SK-N-SH (cell line): ENCODE measurements around the gene NFATC2IP. TPM values are rescaled to one million over a fixed set of nuclear protein-coding genes. Genes with fewer than 3 reads are reported as not detected.

Experiments used
- CTCF ChIA-PET: fragments of 300-600, 350-600 bp; formaldehyde crosslinking; extraction: SDS; loops from one replicate; lab custom pipeline; 2021; lab: Yijun Ruan, JAX
- POLR2A ChIA-PET: fragments of 350-600 bp; sonication (Branson Sonifier 250); formaldehyde crosslinking; extraction: SDS; loops from one replicate; lab custom pipeline; 2020; ENCODE audit warnings: antibody characterized with exemption, inconsistent platforms; lab: Yijun Ruan, JAX
- DNase-seq: peaks from one replicate; pipeline ENCODE4 v3.0.0; 2012
- H2AFZ ChIP-seq: fragments of 200-600 bp; sonication (generic); 2 replicates; pipeline ENCODE4 v1.8.1; 2016; ENCODE audit warnings: antibody characterized with exemption, mild to moderate bottlenecking, low read depth
- H3F3A ChIP-seq: fragments of 200-600 bp; sonication (generic); replicated peaks from 2 replicates; pipeline ENCODE3; 2016; ENCODE audit warnings: antibody characterized with exemption, mild to moderate bottlenecking; ENCODE audit not compliant: insufficient read depth
- H3K27ac ChIP-seq, 2 experiments: fragments of 200-500 bp in 1 of 2; fragments of 200-600 bp in 1 of 2; sonication (Bioruptor generic) in 1 of 2; sonication (generic), shearing (Covaris generic) in 1 of 2; 2 replicates each; pipeline versions ENCODE4 v1.5.1 to v1.6.1; 2014 to 2016; ENCODE audit warnings: low read depth in 2 of 2, inconsistent platforms in 1 of 2, low read length in 1 of 2, mild to moderate bottlenecking in 1 of 2, mixed read lengths in 1 of 2
- H3K27me3 ChIP-seq: fragments of 200-600 bp; sonication (generic), shearing (Covaris generic); 2 replicates; pipeline ENCODE4 v1.6.1; 2016; ENCODE audit warnings: mixed run types; ENCODE audit not compliant: insufficient read depth
- H3K36me3 ChIP-seq, 2 experiments: fragments of 200-500 bp in 1 of 2; fragments of 200-600 bp in 1 of 2; sonication (Bioruptor generic) in 1 of 2; sonication (generic) in 1 of 2; replicated peaks in 1 of 2; 2 replicates each; pipeline versions ENCODE3 to v1.5.1; 2014 to 2016; ENCODE audit warnings: low read length in 1 of 2, mild to moderate bottlenecking in 1 of 2; ENCODE audit not compliant: insufficient read depth in 2 of 2, control insufficient read depth in 1 of 2
- H3K4me1 ChIP-seq, 2 experiments: fragments of 200-500 bp in 1 of 2; fragments of 200-600 bp in 1 of 2; sonication (Bioruptor generic) in 1 of 2; sonication (generic), shearing (Covaris generic) in 1 of 2; 2 replicates each; pipeline versions ENCODE4 v1.5.1 to v1.6.1; 2014 to 2016; ENCODE audit warnings: low read depth in 1 of 2, low read length in 1 of 2, mixed run types in 1 of 2; ENCODE audit not compliant: insufficient read depth in 2 of 2, control insufficient read depth in 1 of 2
- H3K4me2 ChIP-seq: fragments of 200-600 bp; sonication (generic), shearing (Covaris generic); 2 replicates; pipeline ENCODE4 v1.6.1; 2017; ENCODE audit warnings: mixed run types
- H3K4me3 ChIP-seq, 2 experiments: fragments of 200-500 bp in 1 of 2; fragments of 200-600 bp in 1 of 2; sonication (Bioruptor generic) in 1 of 2; sonication (generic), shearing (Covaris generic) in 1 of 2; 2 replicates each; pipeline versions ENCODE4 v1.5.1 to v1.8.1; 2014 to 2016; ENCODE audit warnings: low read depth in 2 of 2, inconsistent platforms in 1 of 2, low read length in 1 of 2, mild to moderate bottlenecking in 1 of 2, mixed read lengths in 1 of 2, moderate library complexity in 1 of 2
- H3K79me2 ChIP-seq: fragments of 200-600 bp; sonication (generic); 2 replicates; pipeline ENCODE4 v1.8.1; 2017; ENCODE audit warnings: mild to moderate bottlenecking; ENCODE audit not compliant: insufficient read depth
- H3K9ac ChIP-seq: fragments of 200-600 bp; sonication (generic); 2 replicates; pipeline ENCODE4 v1.6.1; 2017; ENCODE audit warnings: mixed run types
- H3K9me2 ChIP-seq: fragments of 200-600 bp; sonication (generic); 2 replicates; pipeline ENCODE4 v1.6.1; 2017; ENCODE audit warnings: mixed run types
- H3K9me3 ChIP-seq: fragments of 200-600 bp; sonication (generic); 2 replicates; pipeline ENCODE4 v1.6.1; 2017; ENCODE audit warnings: mixed run types, mild to moderate bottlenecking, moderate library complexity
- H4K20me1 ChIP-seq: fragments of 200-600 bp; sonication (generic); 2 replicates; pipeline ENCODE4 v1.6.1; 2017; ENCODE audit warnings: mild to moderate bottlenecking, mixed run types; ENCODE audit not compliant: insufficient read depth
- ELF1 ChIP-seq: IDR thresholded peaks from 2 replicates; pipeline ENCODE4 v1.4.0; 2012
- FOSL2 ChIP-seq: IDR thresholded peaks from 2 replicates; pipeline ENCODE4 v1.4.0; 2012; ENCODE audit warnings: low read depth, mild to moderate bottlenecking, moderate library complexity, borderline replicate concordance
- FOXM1 ChIP-seq: IDR thresholded peaks from 2 replicates; pipeline ENCODE4 v1.4.0; 2012; ENCODE audit warnings: low read depth, mild to moderate bottlenecking
- IRF3 ChIP-seq: fragments of 150-350 bp; IDR thresholded peaks from 2 replicates; pipeline ENCODE4 v1.6.1; 2016; ENCODE audit warnings: mild to moderate bottlenecking, low read depth, low read length
- MEF2A ChIP-seq: IDR thresholded peaks from 2 replicates; pipeline ENCODE4 v1.4.0; 2012; ENCODE audit warnings: low read depth, borderline replicate concordance
- MXI1 ChIP-seq: IDR thresholded peaks from 2 replicates; pipeline ENCODE4 v1.6.1; 2012; ENCODE audit warnings: mild to moderate bottlenecking, low read depth, low read length, improper control_type of control experiment
- NFIC ChIP-seq: IDR thresholded peaks from 2 replicates; pipeline ENCODE4 v1.4.0; 2012; ENCODE audit warnings: borderline replicate concordance
- NRF1 ChIP-seq: IDR thresholded peaks from 2 replicates; pipeline ENCODE4 v1.6.1; 2012; ENCODE audit warnings: low read depth, mild to moderate bottlenecking, low read length
- REST ChIP-seq: IDR thresholded peaks from 2 replicates; pipeline ENCODE4 v1.6.1; 2012; ENCODE audit warnings: mild to moderate bottlenecking, low read depth, low read length, moderate library complexity
- TAF1 ChIP-seq: IDR thresholded peaks from 2 replicates; pipeline ENCODE4 v1.6.1; 2012; ENCODE audit warnings: low read depth, mild to moderate bottlenecking, low read length, moderate library complexity, borderline replicate concordance
- WGBS: methylation state at CpG from one replicate; pipeline ENCODE4 v1.1.6; 2017; ENCODE audit warnings: low lambda C conversion rate; 5-methylcytosine and 5-hydroxymethylcytosine counted together
- polyA plus RNA-seq, 3 experiments: library from polyadenylated mRNA; depleted of rRNA; stranded (reverse); fragments of >200 nt; gene quantifications; 2 replicates each; pipeline ENCODE4 v1.2.3, GENCODE V29; 2012
- TF ChIP-seq, protein P1 (sequence below): IDR thresholded peaks from 2 replicates; pipeline ENCODE4 v1.4.0; 2012; ENCODE audit warnings: low read depth
- TF ChIP-seq, protein P2 (sequence below): IDR thresholded peaks from 2 replicates; pipeline ENCODE4 v1.4.0; 2012; ENCODE audit warnings: low read depth, borderline replicate concordance

Gene NFATC2IP
- polyA plus RNA-seq, 1 of the 3 experiments (the other 2 are of a cell fraction), result 41.9 TPM

DNA sequence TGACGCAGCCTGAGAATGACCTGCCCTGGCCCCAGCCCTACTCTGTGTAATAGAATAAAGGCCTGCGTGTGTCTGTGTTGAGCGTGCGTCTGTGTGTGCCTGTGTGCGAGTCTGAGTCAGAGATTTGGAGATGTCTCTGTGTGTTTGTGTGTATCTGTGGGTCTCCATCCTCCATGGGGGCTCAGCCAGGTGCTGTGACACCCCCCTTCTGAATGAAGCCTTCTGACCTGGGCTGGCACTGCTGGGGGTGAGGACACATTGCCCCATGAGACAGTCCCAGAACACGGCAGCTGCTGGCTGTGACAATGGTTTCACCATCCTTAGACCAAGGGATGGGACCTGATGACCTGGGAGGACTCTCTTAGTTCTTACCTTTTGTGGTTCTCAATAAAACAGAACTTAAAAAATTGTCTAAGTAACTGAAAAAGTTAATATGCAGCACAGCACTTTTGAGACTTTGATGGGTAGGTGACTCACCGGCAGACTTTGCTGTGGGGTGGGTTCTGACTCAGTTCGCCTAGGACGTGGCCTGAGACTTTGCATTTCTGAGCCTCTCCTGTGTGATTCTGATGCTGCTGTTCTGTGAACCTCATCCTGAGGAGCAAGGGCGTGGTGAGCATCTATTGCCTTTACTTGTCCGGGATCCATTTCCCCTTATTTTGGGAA, 39.8 kb downstream of the NFATC2IP start (continued):
- TF ChIP-seq IRF3, result no peak

DNA sequence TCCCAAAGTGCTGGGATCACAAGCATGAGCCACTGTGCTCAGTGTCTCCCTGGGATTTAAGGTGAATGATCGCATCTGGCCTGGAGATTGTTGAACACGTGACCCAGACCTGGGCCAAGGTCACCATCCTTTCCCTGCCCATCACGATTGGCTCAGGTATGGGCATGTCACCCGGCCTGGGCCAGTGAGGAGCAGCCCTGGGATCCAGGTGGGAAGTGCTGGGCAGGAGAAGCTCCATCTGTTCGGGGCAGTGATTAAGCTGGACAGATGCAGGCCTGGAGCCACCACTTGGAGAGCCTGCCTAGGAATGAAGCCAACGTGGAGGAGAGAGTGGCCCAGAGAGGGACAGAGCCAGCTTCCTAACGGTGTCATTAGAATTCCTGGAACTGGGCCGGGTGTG, 41.0 kb downstream of the NFATC2IP start:
- TF ChIP-seq, protein P1, sequence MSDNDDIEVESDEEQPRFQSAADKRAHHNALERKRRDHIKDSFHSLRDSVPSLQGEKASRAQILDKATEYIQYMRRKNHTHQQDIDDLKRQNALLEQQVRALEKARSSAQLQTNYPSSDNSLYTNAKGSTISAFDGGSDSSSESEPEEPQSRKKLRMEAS, result no peak
- no peak for TF ChIP-seq MEF2A
- no peak for TF ChIP-seq TAF1
- TF ChIP-seq, protein P2, sequence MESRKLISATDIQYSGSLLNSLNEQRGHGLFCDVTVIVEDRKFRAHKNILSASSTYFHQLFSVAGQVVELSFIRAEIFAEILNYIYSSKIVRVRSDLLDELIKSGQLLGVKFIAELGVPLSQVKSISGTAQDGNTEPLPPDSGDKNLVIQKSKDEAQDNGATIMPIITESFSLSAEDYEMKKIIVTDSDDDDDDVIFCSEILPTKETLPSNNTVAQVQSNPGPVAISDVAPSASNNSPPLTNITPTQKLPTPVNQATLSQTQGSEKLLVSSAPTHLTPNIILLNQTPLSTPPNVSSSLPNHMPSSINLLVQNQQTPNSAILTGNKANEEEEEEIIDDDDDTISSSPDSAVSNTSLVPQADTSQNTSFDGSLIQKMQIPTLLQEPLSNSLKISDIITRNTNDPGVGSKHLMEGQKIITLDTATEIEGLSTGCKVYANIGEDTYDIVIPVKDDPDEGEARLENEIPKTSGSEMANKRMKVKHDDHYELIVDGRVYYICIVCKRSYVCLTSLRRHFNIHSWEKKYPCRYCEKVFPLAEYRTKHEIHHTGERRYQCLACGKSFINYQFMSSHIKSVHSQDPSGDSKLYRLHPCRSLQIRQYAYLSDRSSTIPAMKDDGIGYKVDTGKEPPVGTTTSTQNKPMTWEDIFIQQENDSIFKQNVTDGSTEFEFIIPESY, result no peak
- no peak for TF ChIP-seq FOSL2
- TF ChIP-seq MXI1, result no peak
- TF ChIP-seq NRF1, result no peak
- TF ChIP-seq REST, result no peak
- TF ChIP-seq NFIC, result no peak
- TF ChIP-seq FOXM1, result no peak
- TF ChIP-seq ELF1, result no peak
- Histone ChIP-seq H3K36me3 (peaks cover 0 to 14% of the 10 kb centered on the region in 2 experiments), H3K9me2 (no peaks in the 10 kb centered on the region), H3K4me1 (no peaks in the 10 kb centered on the region), H3K4me2 (no peak overlapping the region), H3K79me2 (no peaks in the 10 kb centered on the region), H3K4me3 (no peak overlapping the region), H3K9me3 (no peaks in the 10 kb centered on the region), H4K20me1 (no peaks in the 10 kb centered on the region), H3K27ac (no peak overlapping the region), H2AFZ (no peak overlapping the region), H3F3A (no peaks in the 10 kb centered on the region), H3K27me3 (no peaks in the 10 kb centered on the region), H3K9ac (no peak overlapping the region)
- POLR2A ChIA-PET, result no interaction called here
- CTCF ChIA-PET, result interaction anchor here (0.6 to 1.2 kb wide), 2 partner anchors 14 to 471 kb away, joined by 3 to 6 read pairs; no protein-coding TSS in a partner anchor
- DNase-seq, result no peak
- 65% methylated on average over 8 of the region's 8 CpGs for WGBS
